Sigmoid colon (tissue), 7 donors: ENCODE data around the gene TMEFF2. TPM values are rescaled to one million over a fixed set of nuclear protein-coding genes. Genes with fewer than 3 reads are reported as not detected.

Experiments used
- DNase-seq: peaks from one replicate; pipeline ENCODE4 v3.0.0-alpha.2; 2019
- H3K27ac ChIP-seq, 4 donors: fragments of 200-600 bp; sonication (generic); one replicate each; pipeline ENCODE4 v1.5.1; 2016 to 2019; ENCODE audit warnings: mild to moderate bottlenecking in 1 of 4
- H3K27me3 ChIP-seq, 3 donors: fragments of 200-600 bp; sonication (generic); one replicate each; pipeline ENCODE4 v1.5.1; 2019; ENCODE audit warnings: mild to moderate bottlenecking in 1 of 3
- H3K36me3 ChIP-seq, 4 donors: fragments of 200-600 bp; sonication (generic); one replicate each; pipeline ENCODE4 v1.5.1; 2016 to 2019
- H3K4me1 ChIP-seq, 4 donors: fragments of 200-600 bp; sonication (generic); one replicate each; pipeline ENCODE4 v1.5.1; 2017 to 2019
- H3K4me3 ChIP-seq, 4 donors: fragments of 200-600 bp; sonication (generic); one replicate each; pipeline ENCODE4 v1.5.1; 2017 to 2019; ENCODE audit warnings: mild to moderate bottlenecking in 2 of 4, moderate library complexity in 1 of 4
- H3K9me3 ChIP-seq, 4 donors: fragments of 200-600 bp in 3 of 4; sonication (generic) in 3 of 4; one replicate each; pipeline versions ENCODE4 v1.5.1 to v1.6.1; 2013 to 2019
- CTCF ChIP-seq, 4 experiments: fragments of 450-650 bp in 3 of 4; fragments of 200-600 bp in 1 of 4; IDR thresholded peaks; one replicate each; pipeline ENCODE4 v1.5.1; 2016 to 2019; ENCODE audit warnings: antibody characterized with exemption in 4 of 4, mild to moderate bottlenecking in 3 of 4, moderate library complexity in 2 of 4
- EP300 ChIP-seq, 4 donors: sonication (generic); formaldehyde crosslinking; IDR thresholded peaks; one replicate each; pipeline ENCODE4 v1.6.1; 2017; ENCODE audit warnings: antibody characterized with exemption in 4 of 4
- POLR2A ChIP-seq, 2 donors: fragments of 450-650 bp; IDR thresholded peaks; one replicate each; pipeline ENCODE4 v1.6.1; 2016; ENCODE audit warnings: antibody characterized with exemption in 2 of 2, mild to moderate bottlenecking in 2 of 2, moderate library complexity in 2 of 2
- POLR2AphosphoS5 ChIP-seq, 4 donors: sonication (generic); formaldehyde crosslinking; IDR thresholded peaks; one replicate each; pipeline ENCODE4 v1.6.1; 2017; ENCODE audit warnings: antibody characterized with exemption in 4 of 4
- WGBS, 2 donors: extraction: QIAGEN DNeasy Blood & Tissue Kit; methylation state at CpG; one replicate each; pipeline ENCODE4 v1.1.7; 2013; 5-methylcytosine and 5-hydroxymethylcytosine counted together
- intact Hi-C: fragments of 100-400 bp; cut with DNase I; formaldehyde crosslinking; loops from one replicate; pipeline ENCODE4 v1.15.1; 2023
- polyA plus RNA-seq, 3 donors: library from polyadenylated mRNA; stranded (reverse); fragments of 200-250 nt; gene quantifications; one replicate each; pipeline ENCODE4 v1.2.3, GENCODE V29; 2013
- total RNA-seq, 4 donors: library from RNA; depleted of rRNA; stranded (reverse); fragments of >200 nt; gene quantifications; one replicate each; pipeline ENCODE4 v1.1.0, GENCODE V29; 2016
- donor health status: healthy with polysubstance abuse.
- donor health status: Bipolar disorder and iron deficiency.
- donor health status: healthy.

Gene TMEFF2
- total and polyA plus RNA-seq, 7 donors, result 0.16 to 1.4 (median 0.32) TPM; not detected in 1

- H3K27me3 ChIP-seq, result no peaks in the 10 kb centered on the region
- H3K36me3 ChIP-seq, result no peaks in the 10 kb centered on the region
- peaks cover 0 to 38% (median 20%) of the 10 kb centered on the region in 4 donors for H3K4me1 ChIP-seq
- intact Hi-C loops, result loop anchor here (5.0 kb wide), 1 partner anchor 103 kb away; the partner anchor contains the start of gene CAVIN2
- H3K27ac ChIP-seq, result no peak overlapping the region
- TF ChIP-seq EP300 (IDR thresholded peaks at IDR 0.05) (no peak), CTCF (IDR thresholded peaks at IDR 0.05) (no peak), POLR2AphosphoS5 (IDR thresholded peaks at IDR 0.05) (no peak), POLR2A (IDR thresholded peaks at IDR 0.05) (no peak)
- H3K4me3 ChIP-seq, result no peak overlapping the region
- 77 to 87% methylated on average over 3 of the region's 3 CpGs for WGBS, 2 donors
- DNase-seq, result no peak
- no peaks in the 10 kb centered on the region for H3K9me3 ChIP-seq
Measured at GRCh38 chr2:191950132-191950874, 244.4 kb downstream of the TMEFF2 start.

GRCh38 chr2:191947235-191947634, 247.5 kb downstream of the TMEFF2 start:
- 94% methylated on average over 6 of the region's 6 CpGs for WGBS, 2 donors
- H3K4me3 ChIP-seq, result no peak overlapping the region
- no peak for DNase-seq
- no peaks in the 10 kb centered on the region for H3K36me3 ChIP-seq
- H3K27ac ChIP-seq, result no peak overlapping the region
- peaks cover 0 to 53% (median 39%) of the 10 kb centered on the region in 4 donors for H3K4me1 ChIP-seq
- no peaks in the 10 kb centered on the region for H3K27me3 ChIP-seq
- intact Hi-C loops, result no loop called here
- TF ChIP-seq POLR2AphosphoS5 (IDR thresholded peaks at IDR 0.05), result no peak
- no peak for TF ChIP-seq EP300 (IDR thresholded peaks at IDR 0.05)
- no peak for TF ChIP-seq POLR2A (IDR thresholded peaks at IDR 0.05)
- no peak for TF ChIP-seq CTCF (IDR thresholded peaks at IDR 0.05)
- no peaks in the 10 kb centered on the region for H3K9me3 ChIP-seq

- intact Hi-C loops, result no loop called here
- Histone ChIP-seq H3K4me1 (peaks cover 0 to 53% (median 40%) of the 10 kb centered on the region in 4 donors), H3K9me3 (no peaks in the 10 kb centered on the region), H3K27ac (peak overlapping the region in 2 of 4 donors; percentile 5 to 8), H3K36me3 (no peaks in the 10 kb centered on the region), H3K27me3 (no peaks in the 10 kb centered on the region), H3K4me3 (no peak overlapping the region)
- DNase-seq, result no peak
- TF ChIP-seq EP300 (IDR thresholded peaks at IDR 0.05), result no peak
- TF ChIP-seq POLR2AphosphoS5 (IDR thresholded peaks at IDR 0.05), result no peak
- no peak for TF ChIP-seq POLR2A (IDR thresholded peaks at IDR 0.05)
- no peak for TF ChIP-seq CTCF (IDR thresholded peaks at IDR 0.05)
- 12 to 41% methylated on average over 2 of the region's 2 CpGs for WGBS, 2 donors
Measured at GRCh38 chr2:191946471-191947182, 248.1 kb downstream of the TMEFF2 start.

- Histone ChIP-seq H3K4me3 (no peak overlapping the region), H3K36me3 (no peaks in the 10 kb centered on the region), H3K4me1 (peaks cover 0 to 54% (median 41%) of the 10 kb centered on the region in 4 donors), H3K27me3 (no peaks in the 10 kb centered on the region), H3K27ac (peak overlapping the region in 1 of 4 donors; percentile 79), H3K9me3 (no peaks in the 10 kb centered on the region)
- intact Hi-C loops, result no loop called here
- TF ChIP-seq CTCF (IDR thresholded peaks at IDR 0.05) (no peak), EP300 (IDR thresholded peaks at IDR 0.05) (no peak), POLR2A (IDR thresholded peaks at IDR 0.05) (no peak), POLR2AphosphoS5 (IDR thresholded peaks at IDR 0.05) (no peak)
- WGBS, 2 donors, result 63 to 81% methylated on average over 1 of the region's 1 CpG
- no peak for DNase-seq
Measured at GRCh38 chr2:191945623-191946022, 249.1 kb downstream of the TMEFF2 start.
